Hepatic stellate cell (primary cell): ENCODE data around the gene AP1AR.

Experiments
- DNase-seq: peaks from one replicate; pipeline ENCODE4 v3.0.0; 2011; ENCODE audit warnings: low spot score

AP1AR gene

DNA sequence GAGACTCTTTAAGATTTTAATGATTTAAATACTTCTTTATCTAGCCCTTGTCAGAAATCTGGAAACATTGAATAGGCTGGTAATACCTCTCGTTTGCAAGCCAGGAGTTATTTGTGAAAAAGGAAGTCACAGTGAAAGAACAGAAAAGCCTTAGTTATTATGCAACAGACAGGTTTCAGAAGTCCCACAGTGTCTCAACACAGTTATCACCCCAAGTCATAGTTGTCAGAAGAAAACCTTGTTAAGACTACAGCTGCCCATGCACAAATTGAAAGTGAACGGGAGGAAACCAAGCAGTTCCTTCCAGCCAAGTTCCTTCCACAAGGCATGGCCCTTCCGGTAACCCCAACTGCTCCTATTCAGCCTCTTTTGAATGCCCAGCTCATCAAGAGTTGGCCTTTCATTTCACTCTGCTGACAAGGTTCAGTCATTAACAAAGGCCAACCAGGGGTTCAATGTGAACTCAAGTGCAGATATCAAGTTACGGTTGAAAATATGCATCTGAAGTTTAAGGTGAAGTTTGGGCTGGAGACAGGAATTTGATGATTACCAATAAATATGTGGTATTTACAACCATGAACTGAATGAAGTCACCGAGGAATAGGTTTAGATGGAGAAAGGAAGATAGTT lies 81.1 kb downstream of the AP1AR start:
- DNase-seq = no peak

DNA sequence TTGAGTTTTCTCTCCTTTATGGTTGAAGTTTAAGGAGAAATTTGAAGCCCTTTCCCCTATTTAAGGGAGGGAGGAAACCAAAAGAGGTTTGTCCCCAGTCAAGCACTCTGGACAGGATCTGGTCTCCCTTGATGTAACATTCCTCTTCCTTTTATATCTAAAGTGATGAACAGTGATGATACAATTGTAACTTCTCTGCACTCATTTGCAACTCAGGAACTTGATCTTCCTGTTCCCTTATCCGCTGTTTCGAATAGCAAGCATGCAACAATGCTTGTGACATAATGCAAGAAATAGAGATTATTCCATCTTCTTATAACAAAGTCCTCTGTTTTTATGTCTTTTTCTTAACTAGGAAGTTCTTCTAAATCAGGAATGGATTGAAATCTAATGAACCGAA lies 83.9 kb downstream of the AP1AR start:
- no peak for DNase-seq

DNA sequence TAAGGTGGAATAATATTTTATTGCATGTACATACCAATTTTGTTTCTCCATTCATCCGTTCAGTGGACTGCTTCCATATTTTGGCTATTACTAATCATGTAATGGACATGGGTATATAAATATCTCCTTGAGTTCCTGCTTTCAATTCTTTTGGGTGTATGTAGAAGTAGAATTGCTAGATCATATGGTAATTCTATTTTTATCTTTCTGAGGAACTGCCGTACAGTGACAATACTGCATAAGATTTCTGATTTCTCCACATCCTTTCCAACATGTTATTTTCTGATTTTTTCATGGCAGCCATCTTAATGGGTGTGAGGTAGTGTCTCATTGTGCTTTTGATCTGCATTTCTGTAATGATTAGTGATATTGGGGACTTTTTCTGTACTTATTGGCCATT lies 84.8 kb downstream of the AP1AR start:
- DNase-seq = no peak

DNA sequence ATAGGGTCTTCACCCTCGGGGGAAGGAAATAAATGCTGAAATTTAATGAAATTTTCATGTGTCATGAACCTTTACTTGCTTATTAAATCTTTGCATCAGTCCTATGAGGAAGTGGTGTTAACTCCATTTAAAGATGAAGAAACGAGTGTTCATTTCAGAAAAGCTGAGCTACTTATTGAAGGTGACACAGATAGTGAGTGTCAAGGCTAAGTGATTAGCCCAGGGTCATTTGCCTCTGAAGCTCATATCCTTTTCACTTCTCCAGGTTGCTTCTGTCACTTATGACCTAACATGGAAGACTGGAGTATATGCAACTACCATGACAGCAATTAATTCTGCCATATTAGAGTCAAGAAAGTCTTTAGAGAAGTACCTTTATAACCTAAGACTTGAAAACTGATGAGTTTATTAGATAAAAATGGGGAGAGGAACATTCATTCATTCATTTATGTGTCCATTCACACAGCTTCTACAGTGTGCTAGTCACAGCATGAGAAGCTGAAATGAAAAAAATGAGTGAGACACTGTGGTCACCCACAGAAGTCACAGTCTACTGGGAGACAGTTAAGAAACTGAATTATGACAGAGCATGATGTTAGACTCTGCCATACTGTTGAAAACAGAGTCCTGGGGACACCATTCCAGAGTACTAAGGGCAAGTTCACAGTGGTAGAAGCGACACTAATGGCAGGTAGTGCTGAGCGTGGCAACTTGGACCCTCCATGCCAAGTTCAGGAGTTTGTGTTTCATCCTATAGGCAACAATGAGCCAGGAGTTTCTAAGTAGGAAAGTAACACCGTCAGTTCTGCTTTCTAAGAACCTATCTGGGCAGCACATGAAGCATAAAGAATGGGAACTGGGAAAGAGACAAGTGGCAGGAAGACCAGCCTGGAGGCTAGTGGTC lies 86.9 kb downstream of the AP1AR start:
- DNase-seq = no peak
